PC-3 (cell line): ENCODE measurements around the gene DPH6. TPM values are rescaled to one million over a fixed set of nuclear protein-coding genes. Genes with fewer than 3 reads are reported as not detected.

Source experiments
- ATAC-seq: fragments of 200-7000 bp; cut with Tn5 transposase; 2 replicates; pipeline ENCODE4 v1.9.1; 2020; ENCODE audit warnings: mild to moderate bottlenecking, moderate library complexity
- BruUV-seq: library from RNA; stranded (reverse); fragments of 400-500 nt; replicated peaks from 2 replicates; lab custom pipeline; 2021; lab: Mats Ljungman, UMichigan
- CTCF ChIA-PET: fragments of 300-600 bp; sonication (Branson Sonifier 250); formaldehyde crosslinking; loops from one replicate; lab custom pipeline; 2022; ENCODE audit warnings: antibody characterized with exemption; lab: Charles Lee
- POLR2A ChIA-PET: fragments of 300-600 bp; sonication (Branson Sonifier 250); formaldehyde crosslinking; loops from one replicate; lab custom pipeline; 2022; ENCODE audit warnings: antibody characterized with exemption; ENCODE audit not compliant: unreplicated experiment; lab: Charles Lee
- DNase-seq: peaks from one replicate; pipeline ENCODE4 v3.0.0-alpha.2; 2015
- H2AFZ ChIP-seq: fragments of 300-600 bp; sonication (generic); 2 replicates; pipeline ENCODE4 v1.6.0; 2016; ENCODE audit warnings: antibody characterized with exemption, low read length
- H3F3A ChIP-seq: fragments of 300-600 bp; sonication (generic); one replicate; pipeline ENCODE4 v1.6.0; 2017; ENCODE audit warnings: antibody characterized with exemption, low read length, control low read depth, mild to moderate bottlenecking; ENCODE audit not compliant: unreplicated experiment
- H3K27ac ChIP-seq: fragments of 300-600 bp; sonication (generic); 2 replicates; pipeline ENCODE4 v1.5.1; 2016; ENCODE audit warnings: mild to moderate bottlenecking, low read length
- H3K27me3 ChIP-seq: fragments of 300-600 bp; sonication (generic); 2 replicates; pipeline ENCODE4 v1.6.1; 2016; ENCODE audit warnings: low read length, mixed read lengths
- H3K36me3 ChIP-seq: fragments of 300-600 bp; sonication (generic); 2 replicates; pipeline ENCODE4 v1.6.1; 2016; ENCODE audit warnings: low read depth, mixed run types, low read length, mixed read lengths
- H3K4me1 ChIP-seq: fragments of 300-600 bp; sonication (generic); 2 replicates; pipeline ENCODE4 v1.5.1; 2016; ENCODE audit warnings: low read length; ENCODE audit not compliant: insufficient read depth
- H3K4me2 ChIP-seq: fragments of 300-600 bp; sonication (generic); 2 replicates; pipeline ENCODE4 v1.6.0; 2016; ENCODE audit warnings: low read length
- H3K4me3 ChIP-seq: fragments of 300-600 bp; sonication (generic); 2 replicates; pipeline ENCODE4 v1.5.1; 2016; ENCODE audit warnings: mild to moderate bottlenecking, low read length, mixed read lengths
- H3K79me2 ChIP-seq: fragments of 300-600 bp; sonication (generic); 2 replicates; pipeline ENCODE4 v1.6.1; 2017; ENCODE audit warnings: low read length, mixed read lengths
- H3K9ac ChIP-seq: fragments of 300-600 bp; sonication (generic); 2 replicates; pipeline ENCODE4 v1.6.0; 2016; ENCODE audit warnings: mild to moderate bottlenecking, low read length
- H3K9me2 ChIP-seq: fragments of 300-600 bp; sonication (generic); replicated peaks from 2 replicates; pipeline ENCODE4 v1.6.1; 2016; ENCODE audit warnings: mixed run types, low read length, mixed read lengths
- H3K9me3 ChIP-seq: fragments of 300-600 bp; sonication (generic); 2 replicates; pipeline ENCODE4 v1.6.1; 2016; ENCODE audit warnings: low read length, mixed read lengths
- H4K20me1 ChIP-seq: fragments of 300-600 bp; sonication (generic); 2 replicates; pipeline ENCODE4 v1.6.1; 2016; ENCODE audit warnings: low read length, mixed read lengths
- EZH2 ChIP-seq: fragments of 300-600 bp; sonication (generic); IDR thresholded peaks from one replicate; pipeline ENCODE4 v1.6.1; 2017; ENCODE audit warnings: antibody characterized with exemption, mild to moderate bottlenecking, low read length; ENCODE audit not compliant: unreplicated experiment
- EZH2phosphoT487 ChIP-seq: fragments of 300-600 bp; sonication (generic); IDR thresholded peaks from 2 replicates; pipeline ENCODE4 v1.6.1; 2018; ENCODE audit warnings: mild to moderate bottlenecking, antibody characterized with exemption, low read length, borderline replicate concordance
- intact Hi-C: fragments of 100-400 bp; cut with micrococcal nuclease; formaldehyde crosslinking; loops from 2 replicates; pipeline ENCODE4 v1.9.0; 2023
- total RNA-seq: library from RNA; depleted of rRNA; stranded (reverse); fragments of >200 nt; gene quantifications from 2 replicates; pipeline ENCODE4 v1.2.3, GENCODE V29; 2014
- TF ChIP-seq, protein P1 (sequence below): fragments of 300-600 bp; sonication (generic); conservative IDR thresholded peaks from 2 replicates; pipeline ENCODE4 v1.5.1; 2017; ENCODE audit warnings: antibody characterized with exemption, low read depth, mild to moderate bottlenecking, low read length

DPH6 gene
- total RNA-seq, 1 experiment from 2014 or later, result 6.9 TPM

DNA sequence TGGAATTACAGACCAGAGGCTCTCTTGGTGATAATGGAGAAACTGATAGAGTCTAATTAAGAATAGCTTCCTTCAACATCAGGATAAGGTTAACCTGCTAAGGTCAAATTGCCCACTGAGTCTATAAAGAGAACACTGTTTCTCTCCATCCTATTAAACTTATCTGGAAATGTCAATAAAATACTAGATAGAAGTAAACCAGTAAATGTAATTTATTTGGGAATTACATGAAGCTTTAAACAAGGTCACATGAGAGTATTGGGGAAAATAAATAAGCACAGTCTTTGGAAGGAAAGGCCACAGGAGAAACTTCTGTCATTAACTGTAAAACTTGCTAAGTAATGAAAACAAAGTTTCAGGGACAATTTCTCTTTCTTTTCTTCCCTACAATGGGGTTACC is 118.5 kb downstream of the DPH6 start:
- CTCF ChIA-PET, result no interaction called here
- no peaks in the 10 kb centered on the region for H3K9me3 ChIP-seq
- no peak overlapping the region for H3K9ac ChIP-seq
- no peak overlapping the region for H3K4me3 ChIP-seq
- H3K4me1 ChIP-seq, result no peaks in the 10 kb centered on the region; the same call in 1 of the 2 replicates
- no peaks in the 10 kb centered on the region for H3K36me3 ChIP-seq
- no peak for DNase-seq
- no TSS peak for BruUV-seq
- no peaks in the 10 kb centered on the region for H4K20me1 ChIP-seq
- no peak for ATAC-seq
- H3F3A ChIP-seq, result no peaks in the 10 kb centered on the region
- H3K27ac ChIP-seq, result no peak overlapping the region
- no peak overlapping the region for H2AFZ ChIP-seq
- intact Hi-C loops, result no loop called here
- H3K79me2 ChIP-seq, result no peaks in the 10 kb centered on the region
- H3K9me2 ChIP-seq, result no peaks in the 10 kb centered on the region
- no peak overlapping the region for H3K4me2 ChIP-seq
- H3K27me3 ChIP-seq, result no peaks in the 10 kb centered on the region
- TF ChIP-seq EZH2 (no peak), EZH2phosphoT487 (no peak)
- TF ChIP-seq, protein P1, sequence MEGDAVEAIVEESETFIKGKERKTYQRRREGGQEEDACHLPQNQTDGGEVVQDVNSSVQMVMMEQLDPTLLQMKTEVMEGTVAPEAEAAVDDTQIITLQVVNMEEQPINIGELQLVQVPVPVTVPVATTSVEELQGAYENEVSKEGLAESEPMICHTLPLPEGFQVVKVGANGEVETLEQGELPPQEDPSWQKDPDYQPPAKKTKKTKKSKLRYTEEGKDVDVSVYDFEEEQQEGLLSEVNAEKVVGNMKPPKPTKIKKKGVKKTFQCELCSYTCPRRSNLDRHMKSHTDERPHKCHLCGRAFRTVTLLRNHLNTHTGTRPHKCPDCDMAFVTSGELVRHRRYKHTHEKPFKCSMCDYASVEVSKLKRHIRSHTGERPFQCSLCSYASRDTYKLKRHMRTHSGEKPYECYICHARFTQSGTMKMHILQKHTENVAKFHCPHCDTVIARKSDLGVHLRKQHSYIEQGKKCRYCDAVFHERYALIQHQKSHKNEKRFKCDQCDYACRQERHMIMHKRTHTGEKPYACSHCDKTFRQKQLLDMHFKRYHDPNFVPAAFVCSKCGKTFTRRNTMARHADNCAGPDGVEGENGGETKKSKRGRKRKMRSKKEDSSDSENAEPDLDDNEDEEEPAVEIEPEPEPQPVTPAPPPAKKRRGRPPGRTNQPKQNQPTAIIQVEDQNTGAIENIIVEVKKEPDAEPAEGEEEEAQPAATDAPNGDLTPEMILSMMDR, result no peak
- POLR2A ChIA-PET, result no interaction called here

GRCh38 chr15:35427091-35427490 is 118.9 kb downstream of the DPH6 start:
- CTCF ChIA-PET, result no interaction called here
- intact Hi-C loops, result no loop called here
- H2AFZ ChIP-seq, result no peak overlapping the region
- H3K4me1 ChIP-seq, result no peaks in the 10 kb centered on the region; the same call in 1 of the 2 replicates
- H3K9me2 ChIP-seq, result no peaks in the 10 kb centered on the region
- H3K9ac ChIP-seq, result no peak overlapping the region
- H3K36me3 ChIP-seq, result no peaks in the 10 kb centered on the region
- no peaks in the 10 kb centered on the region for H3K79me2 ChIP-seq
- peak; percentile 40 for ATAC-seq
- no peaks in the 10 kb centered on the region for H3K27me3 ChIP-seq
- DNase-seq, result peak; percentile 40
- H3K27ac ChIP-seq, result no peak overlapping the region
- H4K20me1 ChIP-seq, result no peaks in the 10 kb centered on the region
- H3K4me3 ChIP-seq, result no peak overlapping the region
- POLR2A ChIA-PET, result no interaction called here
- TF ChIP-seq EZH2phosphoT487 (no peak), EZH2 (no peak)
- TF ChIP-seq, protein P1, result no peak
- no peaks in the 10 kb centered on the region for H3K9me3 ChIP-seq
- no peaks in the 10 kb centered on the region for H3F3A ChIP-seq
- H3K4me2 ChIP-seq, result no peak overlapping the region
- no TSS peak for BruUV-seq

DNA sequence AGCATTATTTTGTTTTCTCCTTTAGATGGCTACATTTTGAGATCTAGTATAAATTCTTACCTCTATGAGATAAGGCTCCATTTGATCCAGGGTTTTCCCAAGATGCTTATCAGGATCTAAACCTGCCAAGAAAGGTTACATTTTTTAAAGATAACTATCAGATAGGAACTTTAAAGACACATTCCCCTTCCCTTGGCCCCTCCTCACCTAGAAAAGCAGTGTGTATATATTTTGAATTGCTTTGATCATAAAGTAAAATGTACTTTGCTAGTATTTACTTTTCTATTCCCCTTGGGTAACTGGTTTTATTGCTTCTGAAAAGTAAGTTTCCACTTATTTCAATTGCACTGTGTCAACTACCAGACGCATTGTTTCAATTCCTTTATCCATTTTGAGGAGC is 135.2 kb downstream of the DPH6 start:
- TF ChIP-seq, protein P1, result no peak
- no peak for TF ChIP-seq EZH2phosphoT487
- TF ChIP-seq EZH2, result no peak
- no peak overlapping the region for H3K9ac ChIP-seq
- DNase-seq, result no peak
- no peaks in the 10 kb centered on the region for H3K4me1 ChIP-seq
- no peaks in the 10 kb centered on the region for H4K20me1 ChIP-seq
- H3K36me3 ChIP-seq, result no peaks in the 10 kb centered on the region
- H3K79me2 ChIP-seq, result no peaks in the 10 kb centered on the region
- no peaks in the 10 kb centered on the region for H3K9me2 ChIP-seq
- H3K9me3 ChIP-seq, result no peaks in the 10 kb centered on the region
- ATAC-seq, result no peak
- no peaks in the 10 kb centered on the region for H3K27me3 ChIP-seq
- intact Hi-C loops, result no loop called here
- no peak overlapping the region for H3K27ac ChIP-seq
- no peak overlapping the region for H2AFZ ChIP-seq
- ChIA-PET POLR2A (no interaction called here), CTCF (no interaction called here)
- no peak overlapping the region for H3K4me3 ChIP-seq
- H3K4me2 ChIP-seq, result no peak overlapping the region
- BruUV-seq, result no TSS peak
- H3F3A ChIP-seq, result no peaks in the 10 kb centered on the region
